Panc1 (cell line): ENCODE data around the gene PPEF1.

ENCODE experiments used
- CTCF ChIP-seq: fragments of 450-650 bp; IDR thresholded peaks from 2 replicates; pipeline ENCODE4 v1.5.1; 2017; ENCODE audit warnings: mild to moderate bottlenecking
- POLR2AphosphoS5 ChIP-seq: IDR thresholded peaks from 2 replicates; pipeline ENCODE4 v1.6.1; 2012; ENCODE audit warnings: mild to moderate bottlenecking, low read depth, low read length, moderate library complexity
- REST ChIP-seq, 2 experiments: IDR thresholded peaks; 2 replicates each; pipeline ENCODE4 v1.6.1; 2011 to 2012; ENCODE audit warnings: low read depth in 2 of 2, control low read depth in 1 of 2, low read length in 1 of 2, mild to moderate bottlenecking in 1 of 2, moderate library complexity in 1 of 2; ENCODE audit not compliant: insufficient read depth in 1 of 2
- SIN3A ChIP-seq: IDR thresholded peaks from 2 replicates; pipeline ENCODE4 v1.6.1; 2012; ENCODE audit warnings: low read depth, mild to moderate bottlenecking, low read length, moderate library complexity, borderline replicate concordance; ENCODE audit not compliant: insufficient read depth
- TCF7L2 ChIP-seq: IDR thresholded peaks from 2 replicates; pipeline ENCODE4 v1.6.1; 2011; ENCODE audit warnings: mild to moderate bottlenecking, low read depth, low read length, inconsistent platforms

GRCh38 chrX:18676050-18676449 is 31.4 kb upstream of the PPEF1 start:
- TF ChIP-seq CTCF (no peak), REST (IDR thresholded peaks at IDR 0.05; ENCODE audit: insufficient read depth in 1 of 2, low read depth in 2 of 2, low read length in 1 of 2) (no peak), POLR2AphosphoS5 (no peak), TCF7L2 (no peak), SIN3A (no peak)
